ENCODE data around the gene SLC49A3. TPM values are rescaled to one million over a fixed set of nuclear protein-coding genes. Genes with fewer than 3 reads are reported as not detected.

SLC49A3 gene
- polyA plus RNA-seq, 3 donors, result 9.5 to 29.8 (median 11.1) TPM

DNA sequence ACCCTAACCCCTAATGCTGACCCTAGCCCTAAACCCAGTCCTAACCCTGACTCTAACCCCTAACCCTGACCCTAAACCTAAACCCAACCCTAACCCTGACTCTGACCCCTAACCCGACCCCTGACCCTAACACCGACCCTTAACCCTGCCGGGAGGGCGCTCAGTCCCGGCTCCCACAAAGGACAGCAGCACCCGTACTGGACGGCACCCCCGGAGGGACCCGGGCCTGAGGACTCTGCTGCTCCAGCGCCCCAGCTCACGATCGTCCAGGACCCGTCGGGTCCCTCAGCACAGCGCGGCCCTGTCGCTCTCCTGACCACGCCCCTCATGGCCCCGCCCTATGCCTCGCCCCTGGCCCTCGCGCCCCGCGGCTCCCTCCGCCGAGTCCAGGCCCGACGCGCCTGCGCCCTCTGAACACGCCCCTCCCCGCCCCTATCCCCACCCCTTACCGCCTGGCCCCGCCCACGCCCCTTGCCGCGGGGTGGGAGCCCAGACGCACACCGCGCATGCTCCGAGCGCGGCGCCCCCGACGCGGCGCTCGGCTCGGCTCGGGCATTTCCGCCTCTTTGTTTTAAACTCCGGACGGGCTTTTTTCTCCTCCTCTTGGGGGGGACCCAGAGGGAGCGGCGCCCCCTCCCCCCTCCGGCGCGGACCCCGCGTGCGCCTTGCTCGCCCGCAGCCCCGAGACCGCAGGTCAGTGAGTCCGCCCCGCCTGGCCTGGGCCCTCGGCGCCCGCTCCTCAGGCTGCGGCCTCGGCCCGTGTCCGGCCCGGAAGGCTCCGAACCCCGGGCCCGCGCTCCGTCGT lies 16.5 kb upstream of the SLC49A3 start, which contains the start of gene PCGF3:
Gene PCGF3 (plus strand): TSS at position 555 of the 805 bp plus-strand sequence. CDS start 27,849 bp downstream, outside the sequence.
- H3K9me3 Mint-ChIP-seq, result no peaks in the 10 kb centered on the region
- H3K27ac Mint-ChIP-seq, result peak within 1 kb of the TSS; percentile 69 to 97 (median 92)
- Histone ChIP-seq H3K4me3 (replicated peaks in 1 of 3; ENCODE audit: low read depth in 2 of 3, low read length in 3 of 3) (peak within 1 kb of the TSS; percentile 60 to 94 (median 86)), H2AFZ (ENCODE audit: insufficient read depth, low read depth, low read length, poor library complexity, severe bottlenecking) (peak within 1 kb of the TSS; percentile 80), H3K79me2 (ENCODE audit: insufficient read depth, low read length) (peaks cover 49% of the 10 kb centered on the region), H3K9ac (ENCODE audit: insufficient read depth, low read length, poor library complexity, severe bottlenecking) (peak within 1 kb of the TSS; percentile 100), H3K4me1 (ENCODE audit: control insufficient read depth in 1 of 2, insufficient read depth in 2 of 2, low read length in 2 of 2) (peaks cover 41 to 58% of the 10 kb centered on the region in 2 donors), H3K9me3 (replicated peaks in 1 of 2; ENCODE audit: control insufficient read depth in 1 of 2, insufficient read depth in 1 of 2, low read length in 2 of 2) (no peaks in the 10 kb centered on the region), H3K27ac (ENCODE audit: low read depth in 1 of 2, low read length in 2 of 2) (peak within 1 kb of the TSS; percentile 40 to 96), H3K27me3 (ENCODE audit: control insufficient read depth in 2 of 2, insufficient read depth in 2 of 2, low read length in 2 of 2) (no peaks in the 10 kb centered on the region), H4K20me1 (ENCODE audit: insufficient read depth, low read length) (peaks cover 33% of the 10 kb centered on the region), H3K4me2 (replicated peaks; ENCODE audit: extremely low read depth, low read length, poor library complexity, severe bottlenecking) (peak within 1 kb of the TSS; percentile 76), H3K36me3 (replicated peaks in 1 of 2; ENCODE audit: control insufficient read depth in 1 of 2, insufficient read depth in 2 of 2, low read length in 2 of 2) (peaks cover 0 to 9% of the 10 kb centered on the region in 2 donors)
- peak; percentile 92 to 96 (median 93) for DNase-seq
- peaks cover 2 to 4% (median 3%) of the 10 kb centered on the region in 3 donors for H3K27me3 Mint-ChIP-seq (ENCODE audit: low read depth in 3 of 3)
- intact Hi-C loops (cut with micrococcal nuclease), result loop anchor here (2.0 to 5.0 kb wide), 3 partner anchors 17 to 77 kb away; partner anchors contain the start of genes ATP5ME (in 1 of the 2), MYL5 (in 1 of the 2) and SLC49A3 (in 1 of the 2)
- TF ChIP-seq, protein P1, sequence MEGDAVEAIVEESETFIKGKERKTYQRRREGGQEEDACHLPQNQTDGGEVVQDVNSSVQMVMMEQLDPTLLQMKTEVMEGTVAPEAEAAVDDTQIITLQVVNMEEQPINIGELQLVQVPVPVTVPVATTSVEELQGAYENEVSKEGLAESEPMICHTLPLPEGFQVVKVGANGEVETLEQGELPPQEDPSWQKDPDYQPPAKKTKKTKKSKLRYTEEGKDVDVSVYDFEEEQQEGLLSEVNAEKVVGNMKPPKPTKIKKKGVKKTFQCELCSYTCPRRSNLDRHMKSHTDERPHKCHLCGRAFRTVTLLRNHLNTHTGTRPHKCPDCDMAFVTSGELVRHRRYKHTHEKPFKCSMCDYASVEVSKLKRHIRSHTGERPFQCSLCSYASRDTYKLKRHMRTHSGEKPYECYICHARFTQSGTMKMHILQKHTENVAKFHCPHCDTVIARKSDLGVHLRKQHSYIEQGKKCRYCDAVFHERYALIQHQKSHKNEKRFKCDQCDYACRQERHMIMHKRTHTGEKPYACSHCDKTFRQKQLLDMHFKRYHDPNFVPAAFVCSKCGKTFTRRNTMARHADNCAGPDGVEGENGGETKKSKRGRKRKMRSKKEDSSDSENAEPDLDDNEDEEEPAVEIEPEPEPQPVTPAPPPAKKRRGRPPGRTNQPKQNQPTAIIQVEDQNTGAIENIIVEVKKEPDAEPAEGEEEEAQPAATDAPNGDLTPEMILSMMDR (IDR thresholded peaks at IDR 0.05), result no peak
- H3K4me3 Mint-ChIP-seq, result peak within 1 kb of the TSS; percentile 78 to 88
- WGBS (ENCODE audit: insufficient coverage), result 3% methylated on average over 76 of the region's 82 CpGs
- peaks cover 34% of the 10 kb centered on the region for H3K4me1 Mint-ChIP-seq
- H3K36me3 Mint-ChIP-seq, result peaks cover 4 to 5% of the 10 kb centered on the region in 2 donors

DNA sequence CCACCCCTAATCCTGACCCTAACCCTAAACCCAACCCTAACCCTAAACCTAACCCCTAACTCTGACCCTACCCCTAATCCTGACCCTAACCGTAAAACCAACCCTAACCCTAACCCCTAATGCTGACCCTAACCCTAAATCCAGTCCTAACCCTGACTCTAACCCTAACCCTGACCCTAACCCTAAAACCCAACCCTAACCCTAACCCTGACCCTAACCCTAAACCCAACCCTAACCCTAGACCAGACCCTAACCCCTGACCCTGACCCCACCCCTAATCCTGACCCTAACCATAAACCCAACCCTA lies 16.0 kb upstream of the SLC49A3 start:
- H3K27me3 ChIP-seq (ENCODE audit: control insufficient read depth in 2 of 2, insufficient read depth in 2 of 2, low read length in 2 of 2), result no peaks in the 10 kb centered on the region
- WGBS (ENCODE audit: insufficient coverage), result 100% methylated on average over 1 of the region's 1 CpG
- H3K4me3 Mint-ChIP-seq, result no peak overlapping the region

More for the DNA sequence above, 16.0 kb upstream of the SLC49A3 start:
- H4K20me1 ChIP-seq (ENCODE audit: insufficient read depth, low read length), result peaks cover 27% of the 10 kb centered on the region
- H3K4me2 ChIP-seq (replicated peaks; ENCODE audit: extremely low read depth, low read length, poor library complexity, severe bottlenecking), result peak overlapping the region; percentile 76
- DNase-seq, result no peak
- H3K4me1 Mint-ChIP-seq, result peaks cover 34% of the 10 kb centered on the region
- peaks cover 0 to 4% (median 3%) of the 10 kb centered on the region in 3 donors for H3K27me3 Mint-ChIP-seq (ENCODE audit: low read depth in 3 of 3)
- peaks cover 0 to 3% of the 10 kb centered on the region in 2 donors for H3K36me3 ChIP-seq (replicated peaks in 1 of 2; ENCODE audit: control insufficient read depth in 1 of 2, insufficient read depth in 2 of 2, low read length in 2 of 2)
- H3K9me3 Mint-ChIP-seq, result no peaks in the 10 kb centered on the region
- peaks cover 44 to 60% of the 10 kb centered on the region in 2 donors for H3K4me1 ChIP-seq (ENCODE audit: control insufficient read depth in 1 of 2, insufficient read depth in 2 of 2, low read length in 2 of 2)
- peak overlapping the region; percentile 100 for H3K9ac ChIP-seq (ENCODE audit: insufficient read depth, low read length, poor library complexity, severe bottlenecking)
- intact Hi-C loops (cut with micrococcal nuclease), result loop anchor here (2.0 to 5.0 kb wide), 3 partner anchors 16 to 77 kb away; partner anchors contain the start of genes ATP5ME (in 1 of the 2), MYL5 (in 1 of the 2) and SLC49A3 (in 1 of the 2)
- H3K36me3 Mint-ChIP-seq, result peaks cover 0 to 2% of the 10 kb centered on the region in 2 donors
- peak overlapping the region in 4 of 7 donors; percentile 82 to 97 (median 90) for H3K27ac Mint-ChIP-seq
- no peaks in the 10 kb centered on the region for H3K9me3 ChIP-seq (replicated peaks in 1 of 2; ENCODE audit: control insufficient read depth in 1 of 2, insufficient read depth in 1 of 2, low read length in 2 of 2)
- H3K79me2 ChIP-seq (ENCODE audit: insufficient read depth, low read length), result peaks cover 43% of the 10 kb centered on the region
- H3K4me3 ChIP-seq (replicated peaks in 1 of 3; ENCODE audit: low read depth in 2 of 3, low read length in 3 of 3), result peak overlapping the region; percentile 21 to 86 (median 55)
- peak overlapping the region; percentile 80 for H2AFZ ChIP-seq (ENCODE audit: insufficient read depth, low read depth, low read length, poor library complexity, severe bottlenecking)
- TF ChIP-seq, protein P1 (IDR thresholded peaks at IDR 0.05), result no peak
- H3K27ac ChIP-seq (ENCODE audit: low read depth in 1 of 2, low read length in 2 of 2), result peak overlapping the region in 1 of 2 donors; percentile 96
